HL-60/S4 treated with retinoic acid at 250 ng/mL for 4 days and 3 days (cell line): Measurements from ENCODE around the gene LUC7L.
"Not testable (repeated sequence)": the region's sequence is repeated elsewhere in the genome, so short reads cannot be mapped to it uniquely, and the experiment has no call there.

Experiments
- in situ Hi-C: fragments of 300-500 bp; cut with MboI; formaldehyde crosslinking; loops from 2 replicates; pipeline ENCODE4 v1.7.0; 2022; ENCODE audit warnings: low sequenced_read_pairs

LUC7L gene

GRCh38 chr16:167122-167690 is 62.0 kb downstream of the LUC7L start:
- in situ Hi-C loops: no loop called here

- in situ Hi-C loops: no loop called here
These were observed 62.7 kb downstream of the LUC7L start for GRCh38 chr16:166375-167121.

GRCh38 chr16:165539-166374 is 63.5 kb downstream of the LUC7L start, which contains the start of gene HBM:
Gene HBM, plus strand, starts transcription at chr16:165978. Its CDS starts 20 bp downstream, at chr16:165998.
- in situ Hi-C loops: no loop called here

- in situ Hi-C loops: no loop called here
These were observed 64.3 kb downstream of the LUC7L start for GRCh38 chr16:164827-165538.

- in situ Hi-C loops: not testable (repeated sequence)
These were observed 65.0 kb downstream of the LUC7L start for GRCh38 chr16:164134-164823.

- in situ Hi-C loops: not testable (repeated sequence)
These were observed 65.6 kb downstream of the LUC7L start for GRCh38 chr16:163696-164095.

- in situ Hi-C loops: not testable (repeated sequence)
These were observed 66.1 kb downstream of the LUC7L start for GRCh38 chr16:163139-163538.

GRCh38 chr16:162271-162991 is 66.8 kb downstream of the LUC7L start:
- in situ Hi-C loops: no loop called here

GRCh38 chr16:160691-161190 is 68.5 kb downstream of the LUC7L start:
- in situ Hi-C loops: no loop called here

GRCh38 chr16:160242-160641 is 69.0 kb downstream of the LUC7L start:
- in situ Hi-C loops: not testable (repeated sequence)

GRCh38 chr16:159136-159849 is 70.0 kb downstream of the LUC7L start:
- in situ Hi-C loops: no loop called here

- in situ Hi-C loops: no loop called here
These were observed 74.2 kb downstream of the LUC7L start for GRCh38 chr16:155031-155398.

- in situ Hi-C loops: no loop called here
These were observed 74.8 kb downstream of the LUC7L start for GRCh38 chr16:154217-155030.

GRCh38 chr16:153550-154216 is 75.6 kb downstream of the LUC7L start:
- in situ Hi-C loops: not testable (repeated sequence)

- in situ Hi-C loops: not testable (repeated sequence)
These were observed 76.1 kb downstream of the LUC7L start for GRCh38 chr16:153129-153521.

GRCh38 chr16:152141-153128 is 76.8 kb downstream of the LUC7L start, which contains the start of gene HBZ:
Gene HBZ, plus strand, starts transcription at chr16:152644. Its CDS starts 266 bp downstream, at chr16:152910.
- in situ Hi-C loops: no loop called here
